Loucy (cell line): Measurements from ENCODE around the gene PPFIBP2.

Experiments
- H2AFZ ChIP-seq: fragments of 200-600 bp; sonication (generic); 2 replicates; pipeline ENCODE4 v1.6.0; 2016; ENCODE audit warnings: antibody characterized with exemption, mild to moderate bottlenecking, low read length, moderate library complexity
- H3F3A ChIP-seq: fragments of 200-600 bp; 2 replicates; pipeline ENCODE4 v1.6.0; 2016; ENCODE audit warnings: antibody characterized with exemption, low read depth, mild to moderate bottlenecking
- H3K27me3 ChIP-seq: fragments of 200-600 bp; sonication (generic); 2 replicates; pipeline ENCODE4 v1.6.1; 2014; ENCODE audit warnings: low read length, mild to moderate bottlenecking; ENCODE audit not compliant: insufficient read depth, poor library complexity, severe bottlenecking
- H3K36me3 ChIP-seq: fragments of 200-600 bp; sonication (generic); 2 replicates; pipeline ENCODE4 v1.6.1; 2016; ENCODE audit warnings: low read length; ENCODE audit not compliant: insufficient read depth
- H3K4me1 ChIP-seq: fragments of 200-600 bp; sonication (generic); 2 replicates; pipeline ENCODE4 v1.5.1; 2014; ENCODE audit warnings: low read length, mild to moderate bottlenecking; ENCODE audit not compliant: insufficient read depth, poor library complexity, severe bottlenecking
- H3K4me2 ChIP-seq: fragments of 200-600 bp; sonication (generic); 2 replicates; pipeline ENCODE4 v1.6.0; 2014; ENCODE audit warnings: antibody characterized with exemption, low read length, low read depth, mild to moderate bottlenecking; ENCODE audit not compliant: poor library complexity, severe bottlenecking
- H3K4me3 ChIP-seq: fragments of 200-600 bp; sonication (generic); 2 replicates; pipeline ENCODE4 v1.5.1; 2014; ENCODE audit warnings: low read length, mild to moderate bottlenecking, mixed read lengths; ENCODE audit not compliant: poor library complexity, severe bottlenecking
- H3K79me2 ChIP-seq: fragments of 200-600 bp; sonication (generic); 2 replicates; pipeline ENCODE4 v1.6.1; 2014; ENCODE audit warnings: low read length; ENCODE audit not compliant: insufficient read depth
- H3K9ac ChIP-seq: fragments of 200-600 bp; sonication (generic); 2 replicates; pipeline ENCODE4 v1.6.0; 2014; ENCODE audit warnings: mild to moderate bottlenecking, low read depth, low read length, moderate library complexity; ENCODE audit not compliant: poor library complexity, severe bottlenecking
- H3K9me2 ChIP-seq: fragments of 200-600 bp; sonication (generic); replicated peaks from 2 replicates; pipeline ENCODE4 v1.6.1; 2016; ENCODE audit warnings: low read depth, low read length, mixed read lengths
- H3K9me3 ChIP-seq: fragments of 200-600 bp; sonication (generic); 2 replicates; pipeline ENCODE4 v1.6.1; 2014; ENCODE audit warnings: mild to moderate bottlenecking, antibody characterized with exemption, low read length, low read depth; ENCODE audit not compliant: insufficient read depth
- H4K20me1 ChIP-seq: fragments of 200-600 bp; sonication (generic); 2 replicates; pipeline ENCODE4 v1.6.0; 2014; ENCODE audit warnings: antibody characterized with exemption, low read length, mild to moderate bottlenecking; ENCODE audit not compliant: insufficient read depth, poor library complexity, severe bottlenecking
- CTCF ChIP-seq: fragments of 200-600 bp; sonication (generic); conservative IDR thresholded peaks from 2 replicates; pipeline ENCODE4 v1.5.1; 2014; ENCODE audit warnings: mild to moderate bottlenecking, antibody characterized with exemption, low read length
- EZH2phosphoT487 ChIP-seq: fragments of 200-600 bp; IDR thresholded peaks from 2 replicates; pipeline ENCODE4 v1.6.1; 2018; ENCODE audit warnings: antibody characterized with exemption, mild to moderate bottlenecking, moderate library complexity, borderline replicate concordance

PPFIBP2 gene

GRCh38 chr11:7687386-7687785, 173.6 kb downstream of the PPFIBP2 start:
- no peaks in the 10 kb centered on the region for H3K27me3 ChIP-seq
- no peak overlapping the region for H3K4me2 ChIP-seq
- H3K9me3 ChIP-seq, result no peaks in the 10 kb centered on the region
- no peak overlapping the region for H3K4me3 ChIP-seq
- H3K9me2 ChIP-seq, result no peaks in the 10 kb centered on the region
- no peaks in the 10 kb centered on the region for H3K4me1 ChIP-seq
- no peak overlapping the region for H2AFZ ChIP-seq
- no peak overlapping the region for H3K9ac ChIP-seq
- no peaks in the 10 kb centered on the region for H3K36me3 ChIP-seq
- no peaks in the 10 kb centered on the region for H4K20me1 ChIP-seq
- no peak for TF ChIP-seq CTCF
- no peak for TF ChIP-seq EZH2phosphoT487
- no peaks in the 10 kb centered on the region for H3K79me2 ChIP-seq
- no peaks in the 10 kb centered on the region for H3F3A ChIP-seq

- Histone ChIP-seq H2AFZ (no peak overlapping the region), H3K79me2 (no peaks in the 10 kb centered on the region), H3K9ac (no peak overlapping the region), H3K9me3 (no peaks in the 10 kb centered on the region), H3K36me3 (no peaks in the 10 kb centered on the region), H3F3A (no peaks in the 10 kb centered on the region), H3K4me3 (no peak overlapping the region), H3K27me3 (no peaks in the 10 kb centered on the region), H4K20me1 (no peaks in the 10 kb centered on the region), H3K4me1 (no peaks in the 10 kb centered on the region), H3K4me2 (no peak overlapping the region), H3K9me2 (no peaks in the 10 kb centered on the region)
- TF ChIP-seq CTCF (peak; percentile 78), EZH2phosphoT487 (no peak)
Observed at GRCh38 chr11:7688238-7688826, 174.5 kb downstream of the PPFIBP2 start.

GRCh38 chr11:7689239-7689638, 175.4 kb downstream of the PPFIBP2 start:
- no peak overlapping the region for H3K9ac ChIP-seq
- H3K9me3 ChIP-seq, result no peaks in the 10 kb centered on the region
- H3K4me2 ChIP-seq, result no peak overlapping the region
- H3K4me3 ChIP-seq, result no peak overlapping the region
- no peaks in the 10 kb centered on the region for H3K9me2 ChIP-seq
- H3K27me3 ChIP-seq, result no peaks in the 10 kb centered on the region
- no peak for TF ChIP-seq CTCF
- no peak for TF ChIP-seq EZH2phosphoT487
- no peaks in the 10 kb centered on the region for H3K36me3 ChIP-seq
- no peaks in the 10 kb centered on the region for H3F3A ChIP-seq
- no peak overlapping the region for H2AFZ ChIP-seq
- H4K20me1 ChIP-seq, result no peaks in the 10 kb centered on the region
- no peaks in the 10 kb centered on the region for H3K4me1 ChIP-seq
- H3K79me2 ChIP-seq, result no peaks in the 10 kb centered on the region
